ENCODE measurements around the gene TMOD4.

DNA sequence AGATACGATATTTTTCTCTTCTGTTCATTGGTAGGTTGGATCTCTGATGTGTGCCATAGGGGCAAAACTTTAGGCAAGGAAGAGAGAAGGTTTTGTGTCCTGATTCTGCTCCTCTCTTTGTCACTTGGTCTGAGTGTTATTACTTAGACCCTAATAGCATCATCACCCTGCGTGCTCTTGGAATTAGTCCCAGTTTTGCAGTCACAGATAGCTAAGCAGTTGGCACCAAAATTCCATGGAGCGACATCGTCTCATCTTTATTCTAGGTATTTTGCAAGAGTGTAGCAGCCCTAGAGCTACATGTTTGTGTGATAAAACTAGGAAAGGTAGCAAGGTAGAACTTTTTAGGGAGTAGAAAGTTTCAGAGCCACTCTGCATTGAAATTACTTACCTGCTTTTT, 46.3 kb upstream of the TMOD4 start:
- TF ChIP-seq RCOR1 (conservative IDR thresholded peaks at IDR 0.05; ENCODE audit: low read depth, low read length): no peak
- TF ChIP-seq TAF1 (IDR thresholded peaks at IDR 0.05; ENCODE audit: borderline replicate concordance, low read depth, low read length): no peak
- TF ChIP-seq, protein P1, sequence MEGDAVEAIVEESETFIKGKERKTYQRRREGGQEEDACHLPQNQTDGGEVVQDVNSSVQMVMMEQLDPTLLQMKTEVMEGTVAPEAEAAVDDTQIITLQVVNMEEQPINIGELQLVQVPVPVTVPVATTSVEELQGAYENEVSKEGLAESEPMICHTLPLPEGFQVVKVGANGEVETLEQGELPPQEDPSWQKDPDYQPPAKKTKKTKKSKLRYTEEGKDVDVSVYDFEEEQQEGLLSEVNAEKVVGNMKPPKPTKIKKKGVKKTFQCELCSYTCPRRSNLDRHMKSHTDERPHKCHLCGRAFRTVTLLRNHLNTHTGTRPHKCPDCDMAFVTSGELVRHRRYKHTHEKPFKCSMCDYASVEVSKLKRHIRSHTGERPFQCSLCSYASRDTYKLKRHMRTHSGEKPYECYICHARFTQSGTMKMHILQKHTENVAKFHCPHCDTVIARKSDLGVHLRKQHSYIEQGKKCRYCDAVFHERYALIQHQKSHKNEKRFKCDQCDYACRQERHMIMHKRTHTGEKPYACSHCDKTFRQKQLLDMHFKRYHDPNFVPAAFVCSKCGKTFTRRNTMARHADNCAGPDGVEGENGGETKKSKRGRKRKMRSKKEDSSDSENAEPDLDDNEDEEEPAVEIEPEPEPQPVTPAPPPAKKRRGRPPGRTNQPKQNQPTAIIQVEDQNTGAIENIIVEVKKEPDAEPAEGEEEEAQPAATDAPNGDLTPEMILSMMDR (IDR thresholded peaks at IDR 0.05 in 2 of 3, conservative IDR thresholded peaks at IDR 0.05 in 1 of 3; ENCODE audit: control insufficient read depth in 2 of 3, extremely low read depth in 1 of 3, insufficient read depth in 1 of 3, low read depth in 3 of 3, low read length in 3 of 3): no peak
- no peak for TF ChIP-seq SMAD1 (IDR thresholded peaks at IDR 0.05; ENCODE audit: low read depth, partially characterized antibody)
- no peak for TF ChIP-seq FOXM1 (IDR thresholded peaks at IDR 0.05; ENCODE audit: low read depth, low read length)
- no peak for TF ChIP-seq NR2F1 (conservative IDR thresholded peaks at IDR 0.05)
- no peak for TF ChIP-seq SREBF2 (IDR thresholded peaks at IDR 0.05; ENCODE audit: low read length)
- no peak for TF ChIP-seq HDAC6 (IDR thresholded peaks at IDR 0.05; ENCODE audit: unreplicated experiment)
- no peak for TF ChIP-seq POLR2AphosphoS5 (IDR thresholded peaks at IDR 0.05; ENCODE audit: low read length)
- TF ChIP-seq POLR2AphosphoS2 (IDR thresholded peaks at IDR 0.05; ENCODE audit: low read depth, low read length): no peak
- TF ChIP-seq, protein P2, sequence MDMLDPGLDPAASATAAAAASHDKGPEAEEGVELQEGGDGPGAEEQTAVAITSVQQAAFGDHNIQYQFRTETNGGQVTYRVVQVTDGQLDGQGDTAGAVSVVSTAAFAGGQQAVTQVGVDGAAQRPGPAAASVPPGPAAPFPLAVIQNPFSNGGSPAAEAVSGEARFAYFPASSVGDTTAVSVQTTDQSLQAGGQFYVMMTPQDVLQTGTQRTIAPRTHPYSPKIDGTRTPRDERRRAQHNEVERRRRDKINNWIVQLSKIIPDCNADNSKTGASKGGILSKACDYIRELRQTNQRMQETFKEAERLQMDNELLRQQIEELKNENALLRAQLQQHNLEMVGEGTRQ (IDR thresholded peaks at IDR 0.05; ENCODE audit: borderline replicate concordance, low read depth, low read length): no peak
- no peak for TF ChIP-seq KLF5 (IDR thresholded peaks at IDR 0.05; ENCODE audit: partially characterized antibody)

All from GM12878 (cell line).